Measurements from ENCODE around the gene GRHL1. TPM values are rescaled to one million over a fixed set of nuclear protein-coding genes. Genes with fewer than 3 reads are reported as not detected.

The GRHL1 gene
- total RNA-seq, 1 donor: 1.3 TPM

- H3K4me3 ChIP-seq (ENCODE audit: low read depth, low read length): no peak overlapping the region
- DNase-seq (ENCODE audit: low read depth): peak; percentile 52
These were observed 18.9 kb downstream of the GRHL1 start for GRCh38 chr2:9970200-9971044.

GRCh38 chr2:9971105-9971818, 19.8 kb downstream of the GRHL1 start:
- peak; percentile 45 for DNase-seq (ENCODE audit: low read depth)
- no peak for TF ChIP-seq CTCF (IDR thresholded peaks at IDR 0.05; ENCODE audit: insufficient read depth, low read length)
- H3K4me3 ChIP-seq (ENCODE audit: low read depth, low read length): no peak overlapping the region

More at GRCh38 chr2:9970200-9971044, 18.9 kb downstream of the GRHL1 start:
- TF ChIP-seq CTCF (IDR thresholded peaks at IDR 0.05; ENCODE audit: insufficient read depth, low read length): no peak

- no peak for TF ChIP-seq CTCF (IDR thresholded peaks at IDR 0.05; ENCODE audit: insufficient read depth, low read length)
- H3K4me3 ChIP-seq (ENCODE audit: low read depth, low read length): no peak overlapping the region
- no peak for DNase-seq (ENCODE audit: low read depth)
These were observed 20.4 kb downstream of the GRHL1 start for GRCh38 chr2:9971890-9972289.

- no peak for TF ChIP-seq CTCF (IDR thresholded peaks at IDR 0.05; ENCODE audit: insufficient read depth, low read length)
- DNase-seq (ENCODE audit: low read depth): peak; percentile 75
- H3K4me3 ChIP-seq (ENCODE audit: low read depth, low read length): no peak overlapping the region
These were observed 21.4 kb downstream of the GRHL1 start for GRCh38 chr2:9972621-9973479.

- DNase-seq (ENCODE audit: low read depth): no peak
- H3K4me3 ChIP-seq (ENCODE audit: low read depth, low read length): no peak overlapping the region
- no peak for TF ChIP-seq CTCF (IDR thresholded peaks at IDR 0.05; ENCODE audit: insufficient read depth, low read length)
These were observed 22.2 kb downstream of the GRHL1 start for GRCh38 chr2:9973690-9974089.

- no peak overlapping the region for H3K4me3 ChIP-seq (ENCODE audit: low read depth, low read length)
- no peak for TF ChIP-seq CTCF (IDR thresholded peaks at IDR 0.05; ENCODE audit: insufficient read depth, low read length)
- DNase-seq (ENCODE audit: low read depth): no peak
These were observed 22.9 kb downstream of the GRHL1 start for GRCh38 chr2:9974343-9974742.

Measured in fibroblast of the aortic adventitia (primary cell).